Activated CD4-positive, alpha-beta T cell treated with anti-CD3 and anti-CD28 coated beads, Interleukin-2, amount 10 ng/mL, durations not matched to agents 7 days and 5 days (primary cell): ENCODE results near the gene HOXA6. TPM values are rescaled to one million over a fixed set of nuclear protein-coding genes. Genes with fewer than 3 reads are reported as not detected.

Experiments used
- CTCF ChIA-PET: fragments of 350-600 bp; sonication (Branson Sonifier 250); formaldehyde crosslinking; loops from one replicate; lab custom pipeline; 2021; ENCODE audit warnings: antibody characterized with exemption; lab: Charles Lee
- POLR2A ChIA-PET: fragments of 350-600 bp; sonication (Branson Sonifier 250); formaldehyde crosslinking; loops from one replicate; lab custom pipeline; 2021; ENCODE audit warnings: antibody characterized with exemption; lab: Charles Lee
- DNase-seq: peaks from one replicate; pipeline ENCODE4 v3.0.0-alpha.2; 2020
- H3K27ac Mint-ChIP-seq: one replicate; pipeline ENCODE4 v1.8.0; 2021; ENCODE audit warnings: mild to moderate bottlenecking, moderate library complexity, mixed read lengths
- H3K27me3 Mint-ChIP-seq: one replicate; pipeline ENCODE4 v1.8.0; 2021; ENCODE audit warnings: mixed read lengths
- H3K36me3 Mint-ChIP-seq: one replicate; pipeline ENCODE4 v1.8.0; 2021; ENCODE audit warnings: low read depth, mixed read lengths
- H3K4me1 Mint-ChIP-seq: one replicate; pipeline ENCODE4 v1.8.0; 2021; ENCODE audit warnings: mixed read lengths
- H3K4me3 Mint-ChIP-seq: one replicate; pipeline ENCODE4 v1.8.0; 2021; ENCODE audit warnings: mild to moderate bottlenecking, moderate library complexity, mixed read lengths
- H3K9me3 Mint-ChIP-seq: one replicate; pipeline ENCODE4 v1.8.0; 2021; ENCODE audit warnings: mixed read lengths
- total RNA-seq, 2 experiments: library from RNA; stranded (reverse); gene quantifications; one replicate each; pipeline ENCODE4 v1.2.3, GENCODE V29; 2021

The HOXA6 gene
- total RNA-seq, 2 experiments from 2014 or later = not detected

- H3K4me1 Mint-ChIP-seq = peaks cover 12% of the 10 kb centered on the region
- H3K27ac Mint-ChIP-seq = no peak overlapping the region
- H3K27me3 Mint-ChIP-seq = peaks cover 82% of the 10 kb centered on the region
- H3K4me3 Mint-ChIP-seq = no peak overlapping the region
- ChIA-PET POLR2A (no interaction called here), CTCF (interaction anchor here (1.0 to 2.0 kb wide), 11 partner anchors 10 to 1307 kb away, joined by 3 to 11 read pairs (median 4); partner anchors contain the start of genes HOXA13 and HOXA3)
- no peak for DNase-seq
- H3K9me3 Mint-ChIP-seq = no peaks in the 10 kb centered on the region
- peaks cover 2% of the 10 kb centered on the region for H3K36me3 Mint-ChIP-seq
These were observed 14.4 kb upstream of the HOXA6 start for GRCh38 chr7:27161721-27162560.

- peaks cover 82% of the 10 kb centered on the region for H3K27me3 Mint-ChIP-seq
- ChIA-PET CTCF (interaction anchor here (0.6 to 2.0 kb wide), 32 partner anchors 10 to 1306 kb away, joined by 3 to 15 read pairs (median 4); partner anchors contain the start of genes HOXA1, HOXA13 and HOXA3), POLR2A (no interaction called here)
- peaks cover 2% of the 10 kb centered on the region for H3K36me3 Mint-ChIP-seq
- H3K4me3 Mint-ChIP-seq = peak overlapping the region; percentile 51
- no peaks in the 10 kb centered on the region for H3K9me3 Mint-ChIP-seq
- H3K4me1 Mint-ChIP-seq = peaks cover 12% of the 10 kb centered on the region
- no peak for DNase-seq
- no peak overlapping the region for H3K27ac Mint-ChIP-seq
These were observed 13.7 kb upstream of the HOXA6 start for GRCh38 chr7:27161214-27161720.

GRCh38 chr7:27160546-27161213 lies 13.1 kb upstream of the HOXA6 start:
- CTCF ChIA-PET = interaction anchor here (0.6 to 2.0 kb wide), 33 partner anchors 9 to 1306 kb away, joined by 3 to 15 read pairs (median 4); partner anchors contain the start of genes HOXA1, HOXA13 and HOXA3
- peak; percentile 76 for DNase-seq
- Mint-ChIP-seq H3K9me3 (no peaks in the 10 kb centered on the region), H3K4me1 (peaks cover 9% of the 10 kb centered on the region), H3K36me3 (peaks cover 2% of the 10 kb centered on the region), H3K27me3 (peaks cover 82% of the 10 kb centered on the region), H3K27ac (no peak overlapping the region), H3K4me3 (peak overlapping the region; percentile 58)
- POLR2A ChIA-PET = no interaction called here

GRCh38 chr7:27160145-27160545 lies 12.6 kb upstream of the HOXA6 start:
- POLR2A ChIA-PET = no interaction called here
- Mint-ChIP-seq H3K36me3 (peaks cover 3% of the 10 kb centered on the region), H3K27me3 (peaks cover 84% of the 10 kb centered on the region), H3K4me3 (peak overlapping the region; percentile 58), H3K4me1 (peaks cover 7% of the 10 kb centered on the region), H3K9me3 (no peaks in the 10 kb centered on the region), H3K27ac (no peak overlapping the region)
- CTCF ChIA-PET = interaction anchor here (0.7 to 1.9 kb wide), 14 partner anchors 8 to 478 kb away, joined by 3 to 15 read pairs (median 4); partner anchors contain the start of genes EVX1, HOXA1, HOXA13 and HOXA3
- no peak for DNase-seq

- Mint-ChIP-seq H3K36me3 (peaks cover 3% of the 10 kb centered on the region), H3K27me3 (peaks cover 86% of the 10 kb centered on the region), H3K4me1 (peaks cover 11% of the 10 kb centered on the region), H3K9me3 (no peaks in the 10 kb centered on the region), H3K4me3 (peak overlapping the region; percentile 41), H3K27ac (no peak overlapping the region)
- CTCF ChIA-PET = interaction anchor here (0.6 to 1.4 kb wide), 5 partner anchors 20 to 1278 kb away, joined by 3 to 5 read pairs (median 3); partner anchors contain the start of gene EVX1
- DNase-seq = no peak
- POLR2A ChIA-PET = no interaction called here
These were observed 11.9 kb upstream of the HOXA6 start for GRCh38 chr7:27159266-27160144.

- DNase-seq = no peak
- peaks cover 3% of the 10 kb centered on the region for H3K36me3 Mint-ChIP-seq
- POLR2A ChIA-PET = no interaction called here
- no peak overlapping the region for H3K4me3 Mint-ChIP-seq
- H3K27ac Mint-ChIP-seq = peak overlapping the region; percentile 19
- H3K27me3 Mint-ChIP-seq = peaks cover 86% of the 10 kb centered on the region
- CTCF ChIA-PET = interaction anchor here (1.1 to 1.4 kb wide), 3 partner anchors 52 to 84 kb away, joined by 3 to 5 read pairs (median 4); partner anchors contain the start of gene EVX1
- H3K9me3 Mint-ChIP-seq = no peaks in the 10 kb centered on the region
- peaks cover 11% of the 10 kb centered on the region for H3K4me1 Mint-ChIP-seq
These were observed 11.1 kb upstream of the HOXA6 start for GRCh38 chr7:27158436-27159265.

GRCh38 chr7:27157702-27158431 lies 10.3 kb upstream of the HOXA6 start:
- Mint-ChIP-seq H3K27ac (peak overlapping the region; percentile 75), H3K36me3 (peaks cover 3% of the 10 kb centered on the region), H3K4me1 (peaks cover 11% of the 10 kb centered on the region), H3K9me3 (no peaks in the 10 kb centered on the region), H3K4me3 (no peak overlapping the region), H3K27me3 (peaks cover 87% of the 10 kb centered on the region)
- ChIA-PET POLR2A (no interaction called here), CTCF (interaction anchor here (0.9 to 1.4 kb wide), 4 partner anchors 9 to 96 kb away, joined by 3 to 6 read pairs (median 3); no protein-coding TSS in a partner anchor)
- no peak for DNase-seq

GRCh38 chr7:27156916-27157701 lies 9.5 kb upstream of the HOXA6 start:
- H3K27me3 Mint-ChIP-seq = peaks cover 85% of the 10 kb centered on the region
- H3K36me3 Mint-ChIP-seq = peaks cover 3% of the 10 kb centered on the region
- CTCF ChIA-PET = interaction anchor here (0.8 to 1.4 kb wide), 5 partner anchors 9 to 97 kb away, joined by 3 to 6 read pairs (median 3); no protein-coding TSS in a partner anchor
- POLR2A ChIA-PET = no interaction called here
- no peak for DNase-seq
- H3K4me3 Mint-ChIP-seq = peak overlapping the region; percentile 50
- H3K9me3 Mint-ChIP-seq = no peaks in the 10 kb centered on the region
- peaks cover 11% of the 10 kb centered on the region for H3K4me1 Mint-ChIP-seq
- H3K27ac Mint-ChIP-seq = peak overlapping the region; percentile 75

GRCh38 chr7:27156508-27156898 lies 8.9 kb upstream of the HOXA6 start, which contains the start of gene HOXA7:
HOXA7 (minus strand) TSS chr7:27156675; CDS start chr7:27156545, 130 bp downstream.
- DNase-seq = no peak
- CTCF ChIA-PET = interaction anchor here (0.8 to 1.4 kb wide), 2 partner anchors 12 to 34 kb away, joined by 3 to 6 read pairs; no protein-coding TSS in a partner anchor
- Mint-ChIP-seq H3K4me1 (peaks cover 17% of the 10 kb centered on the region), H3K4me3 (peak within 1 kb of the TSS; percentile 50), H3K27ac (peak within 1 kb of the TSS; percentile 82), H3K36me3 (peaks cover 3% of the 10 kb centered on the region), H3K27me3 (peaks cover 86% of the 10 kb centered on the region), H3K9me3 (no peaks in the 10 kb centered on the region)
- POLR2A ChIA-PET = no interaction called here
